ENCODE data around the gene PVRIG.

GRCh38 chr7:100209493-100209892 is 10.3 kb upstream of the PVRIG start:
- no peak for TF ChIP-seq POLR2A (IDR thresholded peaks at IDR 0.05; ENCODE audit: low read depth, low read length)
- TF ChIP-seq PAX5 (IDR thresholded peaks at IDR 0.05; ENCODE audit: insufficient read depth, low read length, severe bottlenecking) = no peak
- TF ChIP-seq POLR2AphosphoS5 (IDR thresholded peaks at IDR 0.05; ENCODE audit: low read depth, low read length) = no peak
- TF ChIP-seq TAF1 (IDR thresholded peaks at IDR 0.05; ENCODE audit: low read depth, low read length) = no peak

Data from GM12891 (cell line).